Measurements from ENCODE around the gene CRYGC.

DNA sequence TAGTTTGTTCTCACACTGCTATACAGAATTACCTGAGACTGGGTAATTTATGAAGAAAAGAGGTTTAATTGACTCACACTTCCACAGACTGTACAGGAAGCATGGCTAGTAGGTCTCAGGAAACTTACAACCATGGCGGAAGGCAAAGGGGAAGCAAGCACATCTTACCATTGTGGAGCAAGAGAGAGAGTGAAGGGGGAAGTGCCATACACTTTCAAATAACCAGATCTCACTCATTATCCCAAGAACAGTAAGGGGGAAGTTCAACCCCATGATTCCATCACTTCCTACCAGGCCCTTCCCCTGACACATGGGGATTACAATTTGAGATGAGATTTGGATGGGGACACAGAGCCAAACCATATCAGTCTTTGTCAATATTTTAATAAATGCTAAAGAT, 21.3 kb upstream of the CRYGC start:
- TF ChIP-seq CTCF (IDR thresholded peaks at IDR 0.05 in 4 of 5, conservative IDR thresholded peaks at IDR 0.05 in 1 of 5) (no peak), POLR2A (IDR thresholded peaks at IDR 0.05) (no peak)

Data from gastrocnemius medialis (tissue), 4 donors.